Testis (tissue), 3 donors: ENCODE results near the gene SH3YL1. TPM values are rescaled to one million over a fixed set of nuclear protein-coding genes. Genes with fewer than 3 reads are reported as not detected.

Experiments used
- DNase-seq: peaks from one replicate; pipeline ENCODE4 v3.0.0-alpha.2; 2019
- H3K27ac ChIP-seq, 2 donors: fragments of 200-600 bp; sonication (generic); one replicate each; pipeline ENCODE4 v1.5.1; 2019
- H3K27me3 ChIP-seq: fragments of 200-600 bp; sonication (generic); one replicate; pipeline ENCODE4 v1.5.1; 2019
- H3K36me3 ChIP-seq: fragments of 200-600 bp; sonication (generic); one replicate; pipeline ENCODE4 v1.5.1; 2017; ENCODE audit warnings: low read depth; ENCODE audit errors: missing control alignments
- H3K4me1 ChIP-seq: fragments of 200-600 bp; sonication (generic); one replicate; pipeline ENCODE4 v1.5.1; 2019
- H3K4me3 ChIP-seq, 2 donors: fragments of 200-600 bp; sonication (generic); one replicate each; pipeline ENCODE4 v1.5.1; 2017 to 2019
- H3K9me3 ChIP-seq: fragments of 200-600 bp; sonication (generic); one replicate; pipeline ENCODE4 v1.5.1; 2017
- POLR2A ChIP-seq: fragments of 450-650 bp; IDR thresholded peaks from one replicate; pipeline ENCODE4 v1.6.1; 2017; ENCODE audit warnings: antibody characterized with exemption, mild to moderate bottlenecking, moderate library complexity
- WGBS, 2 donors: methylation state at CpG; one replicate each; pipeline ENCODE4 v1.1.5; 2018; 5-methylcytosine and 5-hydroxymethylcytosine counted together
- intact Hi-C: fragments of 100-400 bp; cut with DNase I; formaldehyde crosslinking; loops from one replicate; pipeline ENCODE4 v1.15.1; 2023; ENCODE audit warnings: low total_unique reads
- polyA plus RNA-seq: library from polyadenylated mRNA; stranded (reverse); fragments of 350-450 nt; fragmentation: Illumina TruSeq; extraction: RNeasy Lipid Tissue Mini Kit (QIAGEN cat#74804); gene quantifications from one replicate; pipeline ENCODE4 v1.2.3, GENCODE V29; 2014; ENCODE audit warnings: low read depth, low replicate concordance; ENCODE audit not compliant: insufficient read depth
- total RNA-seq, 2 donors: library from RNA; depleted of rRNA; stranded (reverse); fragments of >200 nt; gene quantifications; one replicate each; pipeline ENCODE4 v1.2.3, GENCODE V29; 2016
- TF ChIP-seq, protein P1 (sequence below), 3 experiments: fragments of 450-650 bp in 2 of 3; fragments of 200-600 bp in 1 of 3; sonication (generic) in 1 of 3; IDR thresholded peaks; one replicate each; pipeline ENCODE4 v1.5.1; 2016 to 2019; ENCODE audit warnings: antibody characterized with exemption in 3 of 3, mild to moderate bottlenecking in 2 of 3, moderate library complexity in 1 of 3

SH3YL1 gene
- total and polyA plus RNA-seq, 3 donors from 2014 or later, result 55.0 to 92.3 (median 73.7) TPM

- Histone ChIP-seq H3K27ac (peak overlapping the region; percentile 55 to 86), H3K27me3 (no peaks in the 10 kb centered on the region), H3K4me1 (peaks cover 12% of the 10 kb centered on the region), H3K9me3 (no peaks in the 10 kb centered on the region), H3K36me3 (no peaks in the 10 kb centered on the region), H3K4me3 (peak overlapping the region; percentile 48 to 66)
- TF ChIP-seq, protein P1, sequence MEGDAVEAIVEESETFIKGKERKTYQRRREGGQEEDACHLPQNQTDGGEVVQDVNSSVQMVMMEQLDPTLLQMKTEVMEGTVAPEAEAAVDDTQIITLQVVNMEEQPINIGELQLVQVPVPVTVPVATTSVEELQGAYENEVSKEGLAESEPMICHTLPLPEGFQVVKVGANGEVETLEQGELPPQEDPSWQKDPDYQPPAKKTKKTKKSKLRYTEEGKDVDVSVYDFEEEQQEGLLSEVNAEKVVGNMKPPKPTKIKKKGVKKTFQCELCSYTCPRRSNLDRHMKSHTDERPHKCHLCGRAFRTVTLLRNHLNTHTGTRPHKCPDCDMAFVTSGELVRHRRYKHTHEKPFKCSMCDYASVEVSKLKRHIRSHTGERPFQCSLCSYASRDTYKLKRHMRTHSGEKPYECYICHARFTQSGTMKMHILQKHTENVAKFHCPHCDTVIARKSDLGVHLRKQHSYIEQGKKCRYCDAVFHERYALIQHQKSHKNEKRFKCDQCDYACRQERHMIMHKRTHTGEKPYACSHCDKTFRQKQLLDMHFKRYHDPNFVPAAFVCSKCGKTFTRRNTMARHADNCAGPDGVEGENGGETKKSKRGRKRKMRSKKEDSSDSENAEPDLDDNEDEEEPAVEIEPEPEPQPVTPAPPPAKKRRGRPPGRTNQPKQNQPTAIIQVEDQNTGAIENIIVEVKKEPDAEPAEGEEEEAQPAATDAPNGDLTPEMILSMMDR (IDR thresholded peaks at IDR 0.05), result no peak
- no peak for TF ChIP-seq POLR2A
- WGBS, 2 donors, result 36 to 43% methylated on average over 20 of the region's 20 CpGs
- DNase-seq, result no peak
- intact Hi-C loops, result no loop called here
These were observed 23.1 kb upstream of the SH3YL1 start for GRCh38 chr2:286774-287392.

- Histone ChIP-seq H3K27ac (no peak overlapping the region), H3K36me3 (no peaks in the 10 kb centered on the region), H3K4me1 (peaks cover 15% of the 10 kb centered on the region), H3K9me3 (no peaks in the 10 kb centered on the region), H3K4me3 (no peak overlapping the region), H3K27me3 (no peaks in the 10 kb centered on the region)
- 58 to 79% methylated on average over 6 of the region's 6 CpGs for WGBS, 2 donors
- no peak for DNase-seq
- TF ChIP-seq POLR2A, result no peak
- intact Hi-C loops, result no loop called here
These were observed 22.2 kb upstream of the SH3YL1 start for GRCh38 chr2:286035-286434.

- Histone ChIP-seq H3K36me3 (no peaks in the 10 kb centered on the region), H3K9me3 (no peaks in the 10 kb centered on the region), H3K27ac (peak overlapping the region in 1 of 2 donors; percentile 53), H3K4me3 (no peak overlapping the region), H3K4me1 (peaks cover 20% of the 10 kb centered on the region), H3K27me3 (no peaks in the 10 kb centered on the region)
- 57% methylated on average over 1 of the region's 1 CpG for WGBS, 2 donors
- DNase-seq, result no peak
- intact Hi-C loops, result no loop called here
- TF ChIP-seq, protein P1 (IDR thresholded peaks at IDR 0.05), result no peak
- TF ChIP-seq POLR2A, result no peak
These were observed 21.7 kb upstream of the SH3YL1 start for GRCh38 chr2:285531-285930.

GRCh38 chr2:284896-285492 lies 21.2 kb upstream of the SH3YL1 start:
- Histone ChIP-seq H3K27ac (peak overlapping the region in 1 of 2 donors; percentile 53), H3K36me3 (no peaks in the 10 kb centered on the region), H3K9me3 (no peaks in the 10 kb centered on the region), H3K4me3 (no peak overlapping the region), H3K27me3 (no peaks in the 10 kb centered on the region), H3K4me1 (peaks cover 26% of the 10 kb centered on the region)
- no peak for DNase-seq
- intact Hi-C loops, result no loop called here
- TF ChIP-seq, protein P1 (IDR thresholded peaks at IDR 0.05), result no peak
- TF ChIP-seq POLR2A, result no peak
- 57 to 63% methylated on average over 13 of the region's 13 CpGs for WGBS, 2 donors

GRCh38 chr2:283996-284794 lies 20.4 kb upstream of the SH3YL1 start:
- Histone ChIP-seq H3K4me3 (no peak overlapping the region), H3K27ac (peak overlapping the region in 1 of 2 donors; percentile 53), H3K4me1 (peaks cover 29% of the 10 kb centered on the region), H3K27me3 (no peaks in the 10 kb centered on the region), H3K36me3 (no peaks in the 10 kb centered on the region), H3K9me3 (no peaks in the 10 kb centered on the region)
- TF ChIP-seq POLR2A, result no peak
- TF ChIP-seq, protein P1 (IDR thresholded peaks at IDR 0.05), result no peak
- 89 to 99% methylated on average over 4 of the region's 4 CpGs for WGBS, 2 donors
- no peak for DNase-seq
- intact Hi-C loops, result no loop called here
